AG04449 (cell line): Measurements from ENCODE around the gene ATP6V0A4.

ENCODE experiments used
- CTCF ChIA-PET: fragments of 350-600 bp; formaldehyde crosslinking; extraction: SDS; loops from one replicate; lab custom pipeline; 2021; ENCODE audit warnings: antibody characterized with exemption; lab: Yijun Ruan, JAX
- POLR2A ChIA-PET: fragments of 400-600, 350-600 bp; formaldehyde crosslinking; extraction: SDS; loops from one replicate; lab custom pipeline; 2020; ENCODE audit warnings: antibody characterized with exemption, inconsistent platforms; lab: Yijun Ruan, JAX
- DNase-seq: peaks from one replicate; pipeline ENCODE4 v3.0.0-alpha.2; 2010; ENCODE audit warnings: low read depth, low spot score
- H3K4me3 ChIP-seq: 2 replicates; pipeline ENCODE4 v1.5.1; 2011; ENCODE audit warnings: low read depth, mild to moderate bottlenecking, control low read depth, low read length
- TF ChIP-seq, protein P1 (sequence below): IDR thresholded peaks from one replicate; pipeline ENCODE4 v1.5.1; 2011; ENCODE audit warnings: mild to moderate bottlenecking, moderate library complexity, low read length, control low read depth, inconsistent platforms; ENCODE audit not compliant: insufficient read depth; ENCODE audit errors: missing control alignments

ATP6V0A4 gene

DNA sequence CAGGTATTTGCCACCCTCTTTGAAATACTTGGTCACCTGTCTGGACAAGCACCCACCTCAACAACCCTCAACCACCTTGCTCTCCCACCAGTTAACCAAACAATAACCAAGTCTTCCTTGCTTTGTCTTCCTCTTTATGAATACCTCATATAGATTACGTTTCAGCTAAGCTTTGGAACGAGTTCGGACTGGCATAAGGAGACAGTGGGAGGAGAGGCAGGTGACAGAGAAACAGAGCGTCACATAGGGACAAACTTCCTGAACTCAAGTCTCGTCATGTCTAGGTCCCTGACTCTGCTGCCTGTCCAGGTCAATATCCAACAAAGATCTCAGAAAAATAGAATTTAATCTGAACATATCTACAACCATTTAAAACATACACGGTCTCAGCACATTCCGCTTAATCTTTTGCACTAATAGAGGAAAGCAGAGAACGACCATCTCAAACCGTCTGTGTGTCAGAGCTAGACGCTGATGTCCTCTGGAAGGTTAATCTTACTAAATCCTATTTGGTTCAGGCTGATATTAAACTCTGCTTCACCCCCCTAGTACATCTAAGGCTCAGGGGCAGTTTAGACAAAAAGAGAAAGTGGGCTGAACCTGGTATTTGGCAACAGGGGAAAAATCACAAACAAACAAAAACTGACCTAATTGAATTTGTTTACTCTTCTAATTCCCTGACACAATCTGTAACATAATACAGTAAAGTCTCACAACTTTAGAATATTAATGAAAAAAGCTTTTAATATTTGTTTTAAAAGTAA lies 70.5 kb downstream of the ATP6V0A4 start:
- DNase-seq = no peak
- ChIA-PET CTCF (interaction anchor here (2.1 kb wide), 1 partner anchor 11 kb away, joined by 6 read pairs; no protein-coding TSS in a partner anchor), POLR2A (no interaction called here)
- TF ChIP-seq, protein P1, sequence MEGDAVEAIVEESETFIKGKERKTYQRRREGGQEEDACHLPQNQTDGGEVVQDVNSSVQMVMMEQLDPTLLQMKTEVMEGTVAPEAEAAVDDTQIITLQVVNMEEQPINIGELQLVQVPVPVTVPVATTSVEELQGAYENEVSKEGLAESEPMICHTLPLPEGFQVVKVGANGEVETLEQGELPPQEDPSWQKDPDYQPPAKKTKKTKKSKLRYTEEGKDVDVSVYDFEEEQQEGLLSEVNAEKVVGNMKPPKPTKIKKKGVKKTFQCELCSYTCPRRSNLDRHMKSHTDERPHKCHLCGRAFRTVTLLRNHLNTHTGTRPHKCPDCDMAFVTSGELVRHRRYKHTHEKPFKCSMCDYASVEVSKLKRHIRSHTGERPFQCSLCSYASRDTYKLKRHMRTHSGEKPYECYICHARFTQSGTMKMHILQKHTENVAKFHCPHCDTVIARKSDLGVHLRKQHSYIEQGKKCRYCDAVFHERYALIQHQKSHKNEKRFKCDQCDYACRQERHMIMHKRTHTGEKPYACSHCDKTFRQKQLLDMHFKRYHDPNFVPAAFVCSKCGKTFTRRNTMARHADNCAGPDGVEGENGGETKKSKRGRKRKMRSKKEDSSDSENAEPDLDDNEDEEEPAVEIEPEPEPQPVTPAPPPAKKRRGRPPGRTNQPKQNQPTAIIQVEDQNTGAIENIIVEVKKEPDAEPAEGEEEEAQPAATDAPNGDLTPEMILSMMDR = no peak
- H3K4me3 ChIP-seq = no peak overlapping the region

DNA sequence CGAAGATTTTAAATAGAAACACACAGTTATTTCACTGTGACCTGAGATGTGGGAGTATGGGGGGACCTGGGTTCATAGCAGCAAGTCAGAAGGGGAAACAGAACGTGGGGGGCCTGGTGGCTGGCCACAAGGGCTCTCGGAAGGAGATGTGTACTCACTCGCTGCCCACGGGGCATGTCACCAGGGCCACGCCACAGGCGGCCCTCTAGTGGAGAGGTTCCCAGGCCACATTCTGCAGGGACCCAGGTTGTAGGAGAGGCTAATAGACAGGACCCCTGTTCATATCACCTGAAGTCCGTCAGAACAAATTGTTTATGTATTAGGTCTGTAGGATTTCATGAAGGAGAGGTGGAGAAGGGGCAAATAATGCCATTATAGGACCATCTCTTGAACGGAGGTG lies 71.7 kb downstream of the ATP6V0A4 start:
- DNase-seq = no peak
- CTCF ChIA-PET = interaction anchor here (2.1 kb wide), 1 partner anchor 12 kb away, joined by 6 read pairs; no protein-coding TSS in a partner anchor
- TF ChIP-seq, protein P1 = no peak
- no peak overlapping the region for H3K4me3 ChIP-seq
- POLR2A ChIA-PET = no interaction called here

DNA sequence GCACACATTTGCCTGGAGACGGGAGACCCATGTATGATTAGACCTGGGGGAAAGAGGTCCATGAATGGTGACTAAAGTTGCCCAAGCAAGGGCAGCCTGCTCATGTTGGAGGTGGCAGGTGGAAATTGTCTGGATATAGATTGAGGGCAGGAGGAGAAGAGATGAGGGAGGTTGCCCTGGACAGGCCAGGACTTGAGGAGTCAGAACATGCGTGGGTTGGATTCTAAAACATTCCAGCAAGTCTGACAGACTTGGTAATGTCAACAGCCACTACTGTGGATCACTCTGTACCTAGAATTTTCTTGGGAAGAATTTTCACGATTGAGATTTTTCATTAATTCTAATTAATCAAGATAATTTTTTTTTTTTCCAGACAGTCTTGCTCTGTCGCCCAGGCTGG lies 77.7 kb downstream of the ATP6V0A4 start:
- DNase-seq = no peak
- TF ChIP-seq, protein P1 = no peak
- POLR2A ChIA-PET = no interaction called here
- H3K4me3 ChIP-seq = no peak overlapping the region
- CTCF ChIA-PET = no interaction called here

DNA sequence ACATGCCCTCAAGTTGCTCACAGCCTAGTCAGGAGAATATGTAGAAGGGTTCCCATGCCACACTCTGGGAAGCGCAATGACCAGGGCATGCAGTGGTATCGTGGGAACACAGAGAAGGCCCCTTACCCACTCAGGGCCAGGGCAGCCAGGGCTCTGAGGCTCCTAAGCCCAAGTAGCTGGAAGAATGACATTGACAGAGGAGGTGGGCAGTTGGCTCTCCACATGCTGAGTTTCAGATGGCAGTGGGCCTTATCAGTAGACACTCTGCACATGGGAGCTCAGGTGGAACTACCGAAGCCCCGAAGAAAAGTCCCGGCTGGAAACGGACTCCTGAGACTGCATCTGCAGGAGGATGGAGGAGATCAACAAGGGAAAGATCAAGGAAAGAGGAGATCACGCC lies 81.1 kb downstream of the ATP6V0A4 start:
- TF ChIP-seq, protein P1 = no peak
- ChIA-PET POLR2A (no interaction called here), CTCF (no interaction called here)
- DNase-seq = no peak
- no peak overlapping the region for H3K4me3 ChIP-seq

DNA sequence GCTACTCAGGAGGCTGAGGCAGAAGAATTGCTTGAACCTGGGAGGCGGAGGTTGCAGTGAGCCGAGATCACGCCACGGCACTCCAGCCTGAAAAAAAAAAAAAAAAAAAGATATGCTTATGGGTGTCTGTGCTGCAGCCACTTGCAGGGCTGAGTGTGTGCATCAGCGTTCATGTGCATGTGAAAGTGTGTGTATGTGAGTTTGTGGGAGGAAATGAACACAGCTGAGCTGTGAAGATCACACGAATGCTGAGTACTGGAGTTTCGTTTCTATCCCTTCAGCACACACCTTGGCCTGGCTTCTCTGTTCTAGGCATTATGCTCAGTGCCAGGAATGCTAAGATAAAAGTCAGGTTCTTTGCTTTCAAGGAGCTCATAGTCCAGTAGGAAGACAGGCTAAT lies 84.8 kb downstream of the ATP6V0A4 start:
- DNase-seq = no peak
- TF ChIP-seq, protein P1 = no peak
- H3K4me3 ChIP-seq = no peak overlapping the region
- CTCF ChIA-PET = no interaction called here
- POLR2A ChIA-PET = no interaction called here

DNA sequence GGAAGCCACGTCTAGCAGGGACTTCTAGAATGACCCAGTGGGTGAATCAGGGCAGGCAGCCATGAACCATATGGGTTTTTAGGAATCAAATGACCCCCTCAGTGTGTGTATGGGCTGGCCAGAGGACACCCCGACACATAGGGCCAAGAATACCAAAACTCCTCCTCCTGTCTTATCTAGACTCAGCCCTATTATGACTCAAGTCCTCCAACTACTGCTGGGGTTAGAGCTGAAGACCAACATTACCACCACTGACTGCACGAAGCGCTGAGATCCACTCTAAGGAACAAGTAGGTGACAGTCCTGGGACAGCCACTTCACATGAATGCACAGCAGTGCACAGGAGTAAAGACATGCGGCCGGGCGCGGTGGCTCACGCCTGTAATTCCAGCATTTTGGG lies 85.3 kb downstream of the ATP6V0A4 start:
- ChIA-PET CTCF (no interaction called here), POLR2A (no interaction called here)
- no peak overlapping the region for H3K4me3 ChIP-seq
- no peak for DNase-seq
- TF ChIP-seq, protein P1 = no peak
